Iris pigment epithelial cell (primary cell): ENCODE data around the gene PEX3.
"Not testable (repeated sequence)": the region's sequence is repeated elsewhere in the genome, so short reads cannot be mapped to it uniquely, and the experiment has no call there.

Experiments
- DNase-seq: peaks from one replicate; pipeline ENCODE4 v3.0.0-alpha.2; 2011; ENCODE audit warnings: low read depth

PEX3 gene

DNA sequence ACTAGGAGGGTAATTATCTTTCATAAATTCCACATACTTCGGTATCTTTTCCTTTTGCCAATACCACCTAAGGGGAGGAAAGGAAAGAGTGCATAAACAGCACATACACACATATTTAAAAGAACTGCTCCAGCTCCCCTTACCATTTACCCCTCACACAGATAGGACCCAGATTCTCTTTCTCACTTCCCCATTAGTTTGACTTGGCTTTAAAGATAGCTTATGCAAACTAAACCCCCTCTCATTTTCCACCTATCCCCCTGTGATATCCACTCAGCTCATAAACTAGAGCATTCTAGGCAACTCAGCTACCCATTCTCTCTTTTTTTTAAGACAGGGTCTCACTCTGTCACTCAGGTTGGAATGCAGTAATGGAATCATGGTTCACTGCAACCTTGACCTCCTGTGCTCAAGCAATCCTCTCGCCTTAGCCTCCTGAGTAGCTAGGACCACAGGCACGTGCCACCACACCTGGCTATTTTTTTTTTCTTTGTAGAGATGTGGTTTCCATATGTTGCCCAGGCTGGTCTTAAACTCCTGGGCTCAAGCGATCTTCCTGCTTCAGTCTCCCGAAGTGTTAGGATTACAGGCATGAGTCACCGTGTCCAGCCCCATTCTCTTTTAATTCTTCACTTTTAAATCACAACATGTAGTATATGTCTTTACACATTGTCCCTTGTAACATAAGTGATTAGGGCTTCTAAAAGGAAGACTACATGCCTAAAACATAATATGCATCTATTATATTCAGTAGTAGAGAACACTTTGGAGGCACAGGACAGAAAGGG lies 56.9 kb downstream of the PEX3 start:
- peak; percentile 55 for DNase-seq

DNA sequence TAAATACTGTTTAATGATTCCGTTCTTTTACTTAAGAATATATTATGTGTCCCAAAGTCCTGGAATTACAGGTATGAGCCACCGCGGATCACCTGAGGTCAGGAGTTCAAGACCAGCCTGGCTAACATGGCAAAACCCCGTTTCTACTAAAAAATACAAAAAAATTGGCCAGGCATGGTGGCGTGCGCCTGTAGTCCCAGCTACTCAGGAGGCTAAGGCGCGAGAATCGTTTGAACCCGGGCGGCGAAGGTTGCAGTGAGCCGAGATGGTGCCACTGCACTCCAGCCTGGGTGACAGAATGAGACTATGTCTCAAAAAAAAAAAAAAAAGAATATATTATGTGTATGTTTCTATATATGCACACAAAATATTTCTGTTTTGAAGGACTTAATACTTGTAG lies 59.7 kb downstream of the PEX3 start:
- not testable (repeated sequence) for DNase-seq

DNA sequence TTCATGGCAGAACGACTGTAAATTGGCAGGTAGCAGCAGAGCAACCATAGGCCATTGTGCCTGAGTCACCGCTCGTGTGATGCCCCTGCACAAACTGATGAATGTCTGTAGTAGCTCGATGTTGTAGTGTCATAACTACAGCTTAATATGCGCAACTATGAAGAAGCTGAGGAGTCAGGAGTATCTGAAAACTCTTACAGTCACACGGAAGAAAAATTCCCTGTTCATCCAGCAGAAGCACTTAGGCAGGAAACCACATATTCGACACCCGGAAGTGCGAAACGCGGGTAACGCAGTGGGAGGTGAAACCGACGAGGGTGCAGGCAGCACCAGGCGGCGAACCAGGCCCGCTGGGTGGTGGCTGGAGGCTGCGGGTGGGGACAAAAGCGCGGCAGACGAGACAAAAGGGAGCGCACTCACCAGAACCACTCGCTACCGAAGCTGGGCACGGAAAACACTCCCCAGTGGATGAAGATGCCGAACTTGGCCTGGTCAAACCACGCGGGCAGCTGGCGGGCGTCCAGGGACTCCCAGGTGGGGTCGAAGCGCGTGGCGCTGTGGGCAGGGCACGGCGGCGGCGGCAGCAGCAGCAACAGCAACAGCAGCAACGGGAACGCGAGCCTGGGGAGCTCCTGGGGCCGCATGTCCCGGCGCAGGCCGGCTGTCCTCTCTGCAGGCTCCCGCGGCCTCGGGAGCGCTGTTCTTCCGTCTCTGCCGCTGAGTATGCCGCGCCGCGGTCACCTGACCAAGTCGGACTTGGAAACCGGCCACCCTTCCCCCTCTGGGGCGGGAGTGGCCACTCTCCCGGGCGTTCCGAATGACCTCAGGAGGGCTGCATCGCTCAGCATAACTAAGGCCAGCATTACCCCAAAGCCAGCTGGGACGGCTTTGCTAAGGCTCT lies 60.6 kb downstream of the PEX3 start, which contains the start of gene FUCA2:
TSS of gene FUCA2 (minus strand) at position 730 of the 901 bp plus-strand sequence. CDS start at position 644, 86 bp downstream.
- DNase-seq: peak; percentile 91

- no peak for DNase-seq
These were observed 62.8 kb downstream of the PEX3 start for GRCh38 chr6:143513410-143513809.

DNA sequence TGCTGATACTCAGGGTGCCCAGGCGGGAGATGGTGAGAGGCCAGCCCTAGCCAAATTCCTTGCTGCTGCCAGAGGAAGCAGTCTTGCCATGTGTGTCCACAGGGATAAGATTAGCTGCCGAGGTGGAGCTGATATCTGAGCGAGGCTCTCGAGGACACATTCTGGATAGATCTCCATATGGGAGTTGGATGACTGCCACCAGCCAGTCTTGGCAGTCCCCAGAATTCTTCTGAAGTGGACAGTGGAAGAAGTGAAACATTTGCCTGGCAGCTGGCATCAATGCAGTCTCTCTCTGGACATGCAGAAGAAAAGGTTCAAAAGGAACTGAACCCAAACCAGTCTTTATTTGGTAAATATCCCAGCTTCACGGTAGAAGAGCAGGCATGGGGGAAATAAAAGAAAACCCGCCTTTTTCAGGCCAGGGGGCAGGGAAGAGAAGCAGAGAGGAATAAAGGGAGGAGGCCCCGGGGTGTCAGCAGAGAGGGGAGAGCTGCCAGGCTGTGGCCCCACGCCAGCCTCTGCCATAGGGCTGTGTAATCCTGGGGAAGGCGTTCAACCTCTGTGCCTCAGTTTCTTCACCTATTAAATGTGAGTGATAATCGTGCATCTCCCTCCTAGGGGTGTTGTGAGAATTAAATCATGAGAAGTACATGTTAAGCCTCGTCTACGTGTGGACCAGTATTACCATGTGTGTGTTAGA lies 64.6 kb downstream of the PEX3 start:
- no peak for DNase-seq

DNA sequence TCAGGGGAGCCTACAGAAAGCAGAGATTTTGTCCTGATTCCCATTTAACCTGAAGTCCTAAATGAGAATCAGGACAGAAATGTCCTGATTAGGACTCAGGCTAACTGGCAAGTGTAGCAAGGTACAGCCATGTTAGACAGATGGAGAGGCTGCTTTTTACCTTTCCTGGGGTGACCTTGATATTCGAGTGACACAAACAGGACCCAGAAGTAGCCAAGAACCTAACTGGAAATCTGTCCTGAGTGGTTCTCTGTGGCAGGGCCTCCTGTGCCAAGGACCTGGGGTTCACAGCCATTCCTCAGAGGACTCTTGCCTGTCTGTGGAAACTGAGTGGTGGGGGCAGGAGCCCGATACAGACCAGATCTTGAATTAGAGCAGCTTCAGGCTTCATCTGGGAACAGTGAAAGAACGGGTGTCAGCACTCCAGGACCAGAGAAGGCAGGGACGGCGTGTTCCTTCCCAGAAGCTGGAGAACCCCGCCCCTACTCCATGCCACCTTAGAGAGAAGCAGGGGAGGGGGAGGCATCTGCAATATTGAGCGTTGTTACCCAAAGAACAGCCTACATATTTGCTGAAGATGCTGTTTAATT lies 65.3 kb downstream of the PEX3 start:
- no peak for DNase-seq

DNA sequence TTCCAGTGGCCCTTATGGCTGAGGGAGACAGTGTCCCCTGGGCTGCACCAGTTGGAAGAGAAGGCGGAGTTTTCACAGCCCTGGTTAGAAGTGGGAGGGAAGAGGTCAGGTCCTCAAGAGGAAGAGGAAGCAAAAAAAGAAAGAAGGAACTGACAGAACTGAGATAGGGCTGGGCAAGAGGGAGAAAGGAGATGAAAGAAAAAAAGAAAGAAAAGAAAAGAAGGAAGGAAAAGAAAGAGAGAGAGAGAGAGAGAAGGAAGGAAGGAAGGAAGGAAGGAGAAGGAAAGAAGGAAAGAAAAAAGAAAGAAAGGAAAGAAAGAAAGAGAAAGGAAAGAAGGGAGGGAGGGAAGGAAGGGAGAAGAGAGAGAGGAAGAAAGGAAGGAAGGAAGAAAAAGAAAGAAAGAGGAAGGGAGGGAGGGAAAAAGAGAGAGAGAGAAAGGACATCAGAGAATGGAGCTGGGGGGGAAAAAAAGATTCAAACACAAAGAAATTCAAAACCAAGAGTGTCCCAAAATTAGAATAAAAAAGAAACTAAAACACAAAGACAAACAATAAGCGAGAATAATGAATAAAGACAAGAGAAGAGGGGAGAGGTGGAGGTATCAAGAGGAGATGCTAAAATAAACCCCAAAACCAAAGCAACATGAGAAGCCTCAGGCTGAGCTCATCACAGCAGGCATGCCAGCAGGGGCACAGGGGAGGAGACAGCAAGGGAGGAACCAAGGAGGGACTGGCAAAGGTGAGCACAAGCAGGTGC lies 66.3 kb downstream of the PEX3 start:
- DNase-seq: no peak

GRCh38 chr6:143517447-143517773 lies 66.8 kb downstream of the PEX3 start:
- no peak for DNase-seq

GRCh38 chr6:143522039-143522600 lies 71.5 kb downstream of the PEX3 start:
- no peak for DNase-seq

DNA sequence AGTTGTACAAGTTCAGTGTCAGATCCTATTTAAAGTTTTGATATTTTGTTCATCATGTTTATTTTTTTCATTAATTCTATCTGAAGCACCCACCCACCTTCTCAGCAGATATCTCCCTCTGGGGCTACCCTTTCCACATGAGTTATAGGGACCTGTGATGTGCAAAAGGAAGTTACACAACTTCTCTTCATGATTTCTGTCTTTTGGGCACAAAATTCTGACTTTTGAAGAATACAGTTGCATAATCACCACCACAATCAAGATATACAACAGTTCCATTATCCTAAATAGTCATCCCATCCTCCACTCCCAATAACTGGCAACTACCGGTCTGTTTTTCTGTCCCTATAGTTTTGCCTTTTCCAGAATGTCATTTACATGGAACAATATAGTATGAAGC lies 74.8 kb downstream of the PEX3 start:
- no peak for DNase-seq

DNA sequence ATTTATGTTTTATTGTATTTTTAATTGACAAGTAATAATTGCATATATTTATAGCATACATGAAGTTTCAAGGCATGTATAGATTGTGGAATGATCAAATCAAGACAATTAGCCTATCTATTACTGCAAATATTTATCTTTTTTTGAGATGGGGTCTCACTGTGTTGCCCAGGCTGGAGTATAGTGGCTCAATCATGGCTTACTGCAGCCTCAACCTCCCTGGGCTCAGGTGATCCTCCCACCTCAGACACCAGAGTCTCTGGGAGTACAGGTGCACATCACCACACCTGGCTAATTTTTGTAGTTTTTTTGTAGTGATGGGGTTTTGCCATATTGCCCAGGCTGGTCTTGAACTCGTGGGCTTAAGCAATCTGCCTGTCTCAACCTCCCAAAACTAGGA lies 77.1 kb downstream of the PEX3 start:
- no peak for DNase-seq

- no peak for DNase-seq
These were observed 77.7 kb downstream of the PEX3 start for GRCh38 chr6:143528164-143528811.

GRCh38 chr6:143529095-143529494 lies 78.5 kb downstream of the PEX3 start:
- DNase-seq: no peak

DNA sequence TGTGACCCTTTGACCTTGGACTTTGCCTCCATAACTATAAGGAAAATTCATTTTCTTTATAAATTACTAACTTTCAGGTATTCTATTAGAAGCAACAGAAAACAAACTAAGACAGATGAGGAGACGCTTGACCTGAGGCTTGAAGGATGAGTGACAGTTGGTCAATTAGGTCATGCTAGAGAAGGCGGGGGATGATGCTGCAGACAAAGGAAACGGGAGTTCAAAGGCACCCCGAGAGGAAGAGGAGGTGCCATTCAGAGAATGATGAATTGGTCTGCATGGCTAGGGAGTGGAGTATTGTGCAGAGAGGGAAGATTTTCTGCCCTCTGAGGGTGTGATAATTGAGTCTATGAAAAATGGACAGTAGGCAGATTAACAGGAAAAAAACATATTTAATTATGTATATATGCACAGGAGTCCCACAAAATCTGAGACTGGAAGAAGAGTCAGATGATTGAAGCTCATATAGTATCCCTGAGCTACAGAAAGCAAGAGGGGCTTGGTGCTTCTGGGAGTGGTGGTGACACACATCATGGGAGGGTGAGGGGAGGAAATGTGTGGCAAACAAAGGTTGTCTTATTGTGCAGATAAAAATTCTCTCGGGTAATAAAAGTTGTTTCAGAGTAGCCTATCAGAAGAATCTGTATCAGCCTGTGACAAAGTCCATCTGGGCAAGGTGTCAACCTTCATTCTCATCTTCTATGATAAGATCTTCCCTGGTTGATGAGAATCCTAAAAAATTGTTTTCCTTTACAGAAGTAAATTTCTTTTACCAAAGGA lies 81.3 kb downstream of the PEX3 start:
- DNase-seq: no peak

DNA sequence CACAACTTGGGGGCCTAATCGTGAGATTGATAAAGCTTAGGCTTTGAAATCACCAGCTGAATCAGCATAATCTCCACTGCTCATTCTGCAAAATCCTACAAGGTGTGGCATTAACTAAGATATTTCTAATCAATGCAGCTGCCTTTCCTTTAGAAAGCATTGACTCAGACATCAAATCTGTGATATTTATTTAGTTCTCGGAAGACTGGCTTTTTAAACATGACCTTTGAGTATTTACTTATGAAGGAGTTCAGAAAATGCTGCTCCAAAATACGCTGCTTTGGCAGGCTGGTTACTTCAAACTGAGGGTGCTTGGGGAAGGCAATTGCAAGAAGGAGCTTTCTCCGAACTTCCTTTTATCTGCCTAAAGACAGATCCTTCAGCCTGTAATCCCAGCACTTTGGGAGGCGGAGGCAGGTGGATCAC lies 84.6 kb downstream of the PEX3 start:
- DNase-seq: no peak

DNA sequence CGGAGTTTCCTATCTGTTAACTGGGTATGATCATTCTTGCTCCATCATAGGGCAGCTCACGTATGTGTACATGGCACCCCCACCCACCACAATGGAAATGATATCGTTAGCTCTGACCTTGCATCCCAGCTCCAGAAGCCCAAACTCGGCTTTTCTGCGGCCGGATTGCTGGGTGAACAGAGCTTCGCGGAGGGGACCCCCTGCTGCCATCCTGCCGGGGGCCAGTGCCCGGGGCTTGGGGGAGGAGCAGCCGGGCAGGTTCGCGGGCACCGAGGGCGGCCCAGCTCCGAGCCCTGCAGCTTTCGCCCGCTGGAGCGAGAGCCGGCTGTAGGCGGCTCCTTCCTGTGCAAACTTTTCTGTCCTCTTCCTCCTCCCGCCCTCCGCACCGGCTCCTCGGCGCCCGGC lies 85.9 kb downstream of the PEX3 start:
- peak; percentile 32 for DNase-seq

GRCh38 chr6:143536866-143537691 lies 86.5 kb downstream of the PEX3 start:
- peak; percentile 65 for DNase-seq

- DNase-seq: no peak
These were observed 87.8 kb downstream of the PEX3 start for GRCh38 chr6:143538374-143538773.

- no peak for DNase-seq
These were observed 88.5 kb downstream of the PEX3 start for GRCh38 chr6:143539106-143539505.
